Activated T-cell treated with anti-CD3 and anti-CD28 coated beads for 1 hour (primary cell): ENCODE measurements around the gene WDFY3.

ENCODE experiments used
- DNase-seq: peaks from one replicate; pipeline ENCODE4 v3.0.0-alpha.2; 2020; ENCODE audit warnings: low read depth

Gene WDFY3

DNA sequence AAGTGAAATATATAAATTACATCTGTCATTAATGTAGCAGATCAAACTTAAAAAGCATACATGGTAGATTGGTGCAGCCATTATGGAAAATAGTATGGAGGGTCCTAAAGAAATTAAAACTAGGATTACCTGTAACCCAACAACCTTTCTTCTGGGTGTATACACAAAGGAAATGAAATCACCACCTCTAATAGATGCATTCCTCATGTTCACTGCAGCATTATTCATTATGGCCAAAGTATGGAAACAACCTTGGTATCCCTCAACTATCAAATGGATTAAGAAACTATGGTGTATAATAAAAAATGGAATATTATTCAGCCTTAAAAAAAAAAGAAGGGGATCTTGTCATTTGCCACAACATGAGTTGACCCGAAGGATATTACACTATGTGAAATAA is 13.7 kb downstream of the WDFY3 start:
- DNase-seq = no peak

DNA sequence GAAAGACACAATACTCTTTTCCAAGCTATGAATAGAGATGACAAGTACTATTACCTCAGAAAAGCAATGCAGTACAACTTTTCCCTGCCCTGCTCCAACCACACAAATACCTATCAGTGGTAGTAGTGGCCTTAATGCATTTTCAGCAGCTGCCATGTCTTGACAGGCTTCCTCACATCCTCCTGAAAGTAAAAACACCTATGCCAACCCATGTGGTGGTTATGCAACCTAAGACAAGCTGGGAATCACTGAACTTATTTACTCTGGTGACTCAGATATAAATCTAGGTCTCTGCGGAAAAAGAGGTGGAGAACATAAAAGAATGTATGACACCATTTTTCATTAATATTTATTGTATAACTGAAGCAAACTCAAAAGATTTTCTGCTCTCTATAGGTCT is 14.5 kb downstream of the WDFY3 start:
- DNase-seq = no peak

DNA sequence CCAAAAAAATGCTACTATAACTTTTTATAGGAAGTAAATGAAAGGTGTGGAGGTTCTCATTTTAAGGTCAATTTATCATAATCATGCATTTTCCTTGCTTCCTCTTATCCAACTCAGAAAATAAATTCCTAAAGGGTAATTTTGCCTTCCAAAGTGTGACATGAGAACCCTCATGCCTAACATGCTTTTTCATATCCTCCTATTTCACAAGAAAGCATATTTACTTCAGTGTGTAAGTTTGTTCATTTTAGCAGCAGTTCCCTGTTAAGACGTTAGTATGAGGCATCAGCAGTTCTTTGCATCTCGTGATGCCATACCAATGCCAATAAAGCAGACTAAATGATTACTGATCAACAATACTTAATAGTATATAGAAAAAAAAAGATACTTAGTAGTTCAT is 18.4 kb downstream of the WDFY3 start:
- DNase-seq = no peak

DNA sequence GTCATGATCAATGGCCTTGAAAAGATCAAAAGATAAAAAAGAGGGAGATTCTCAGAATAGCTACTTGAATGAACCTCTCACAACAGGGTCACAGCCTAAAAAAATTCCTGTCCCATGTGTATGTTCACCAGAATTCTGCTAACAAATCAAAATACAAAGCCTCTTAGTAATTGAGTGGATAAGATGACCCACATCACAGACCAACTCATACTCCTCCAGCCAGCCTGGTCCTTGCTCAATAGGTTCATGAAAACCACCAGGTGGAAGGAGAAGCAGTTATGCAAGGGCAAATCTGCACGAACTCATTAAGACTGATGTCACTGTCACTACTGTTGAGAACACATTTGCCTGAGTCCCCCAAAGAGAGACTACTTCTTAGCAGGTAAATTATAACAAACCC is 21.5 kb downstream of the WDFY3 start:
- DNase-seq = no peak

DNA sequence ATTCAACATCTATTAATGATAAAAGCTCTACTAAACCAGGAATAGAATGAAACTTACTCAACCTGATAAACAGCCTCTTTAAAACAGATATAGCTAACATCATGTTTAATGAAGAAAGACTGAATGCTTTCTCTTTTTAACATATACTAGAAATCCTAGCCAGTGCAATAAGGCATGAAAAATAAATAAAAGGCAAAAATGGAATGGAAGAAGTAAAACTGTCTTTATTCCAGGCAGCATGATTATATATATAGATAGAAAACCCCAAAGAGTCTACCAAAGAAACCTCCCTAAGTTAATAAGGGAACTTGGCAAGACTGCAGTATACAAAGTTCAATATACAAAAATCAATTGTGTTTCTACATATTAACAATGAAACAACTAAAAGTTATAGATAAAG is 25.5 kb downstream of the WDFY3 start:
- no peak for DNase-seq

GRCh38 chr4:84939113-84939512 is 27.4 kb downstream of the WDFY3 start:
- no peak for DNase-seq

DNA sequence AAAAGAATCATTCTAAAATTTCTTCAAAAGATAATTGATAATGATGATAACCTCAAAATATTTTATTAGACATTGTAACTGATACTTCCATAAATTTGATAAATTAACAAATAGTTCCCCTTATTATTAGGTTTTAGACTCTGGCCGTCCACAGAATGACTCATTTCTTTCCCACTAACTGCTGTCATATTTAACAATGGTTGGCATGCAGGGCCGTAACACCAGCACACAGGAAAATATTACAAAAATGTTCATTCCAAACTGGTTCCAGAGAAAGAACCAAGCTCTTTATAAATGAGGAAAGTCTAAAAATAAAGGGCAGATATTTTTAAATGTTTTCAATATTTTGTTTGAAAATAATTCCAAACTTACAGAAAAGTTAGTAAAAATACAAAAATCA is 28.2 kb downstream of the WDFY3 start:
- DNase-seq = no peak

GRCh38 chr4:84937381-84937977 is 29.0 kb downstream of the WDFY3 start:
- DNase-seq = no peak

- DNase-seq = no peak
Observed at GRCh38 chr4:84936123-84936522, 30.4 kb downstream of the WDFY3 start.

- DNase-seq = no peak
Observed at GRCh38 chr4:84932462-84932861, 34.0 kb downstream of the WDFY3 start.

DNA sequence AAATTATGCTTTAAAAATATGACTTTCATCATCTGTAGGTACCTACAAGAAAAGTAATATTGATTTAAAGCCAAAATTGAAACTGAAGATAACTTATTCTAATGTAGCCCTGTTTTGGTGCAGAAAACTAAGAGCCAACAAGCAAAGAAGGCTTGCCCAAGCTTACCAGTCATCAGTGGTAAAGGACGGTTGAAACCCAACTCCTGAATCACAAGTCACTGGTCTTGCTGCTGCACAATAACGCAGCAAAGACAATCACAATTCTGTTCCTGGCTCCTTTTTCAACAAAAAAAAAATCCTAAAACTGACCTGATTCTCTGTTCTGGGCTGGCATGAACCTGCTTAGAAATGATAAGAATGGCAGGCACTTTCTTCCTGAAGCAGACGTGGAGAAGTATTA is 34.5 kb downstream of the WDFY3 start:
- no peak for DNase-seq

DNA sequence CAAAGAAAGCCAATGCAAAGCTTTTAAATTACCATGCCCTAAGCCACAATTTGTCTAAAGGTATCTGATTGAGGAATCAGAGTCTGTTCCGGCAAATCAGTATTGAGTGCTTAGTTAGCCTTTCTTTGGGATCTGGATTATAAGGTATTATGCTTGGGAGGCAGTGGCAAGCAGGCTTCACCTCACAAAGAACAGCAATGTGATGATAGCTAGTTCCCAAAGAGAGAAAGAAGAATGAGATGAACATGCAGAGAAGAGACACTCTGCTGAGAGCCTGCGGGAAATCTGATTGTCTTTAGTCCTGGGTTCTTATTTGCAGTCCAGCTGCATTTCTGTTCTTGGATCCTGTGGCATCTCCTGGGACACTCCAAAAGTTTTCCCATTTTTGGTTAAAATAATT is 35.2 kb downstream of the WDFY3 start:
- no peak for DNase-seq

DNA sequence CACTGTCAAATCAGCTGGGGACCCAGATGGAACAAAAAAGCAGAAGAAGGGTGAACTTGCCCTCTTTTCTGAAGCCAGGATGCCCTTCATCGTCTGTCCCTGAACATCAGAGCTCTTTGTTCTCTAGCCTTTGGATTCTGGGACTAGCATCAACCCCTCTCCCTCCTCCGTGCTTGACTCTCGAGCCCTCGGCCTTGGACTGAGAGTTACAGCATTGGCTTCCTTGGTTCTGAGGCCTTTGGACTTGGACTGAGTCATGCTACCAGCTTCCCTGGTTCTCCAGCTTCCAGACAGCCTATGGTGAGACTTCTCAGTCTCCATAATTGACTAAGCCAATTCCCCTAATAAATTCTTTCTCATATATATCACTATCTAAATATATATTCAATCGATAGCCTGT is 38.4 kb downstream of the WDFY3 start:
- no peak for DNase-seq

DNA sequence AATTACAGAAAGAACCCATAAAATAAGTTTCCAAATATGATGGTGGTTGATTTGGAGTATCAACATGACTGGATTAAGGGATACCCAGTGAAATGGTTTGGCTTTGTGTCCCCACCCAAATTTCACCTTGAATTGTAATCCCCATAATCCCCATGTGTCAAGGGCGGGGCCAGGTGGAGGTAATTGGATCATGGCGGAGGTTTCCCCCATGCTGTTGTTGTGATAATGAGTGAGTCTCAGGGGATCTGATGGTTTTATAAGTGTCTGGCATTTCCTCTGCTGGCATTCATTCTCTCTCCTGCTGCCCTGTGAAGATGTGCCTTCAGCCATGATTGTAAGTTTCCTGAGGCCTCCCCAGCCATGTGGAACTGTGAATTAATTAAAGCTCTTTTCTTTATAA is 39.1 kb downstream of the WDFY3 start:
- no peak for DNase-seq

DNA sequence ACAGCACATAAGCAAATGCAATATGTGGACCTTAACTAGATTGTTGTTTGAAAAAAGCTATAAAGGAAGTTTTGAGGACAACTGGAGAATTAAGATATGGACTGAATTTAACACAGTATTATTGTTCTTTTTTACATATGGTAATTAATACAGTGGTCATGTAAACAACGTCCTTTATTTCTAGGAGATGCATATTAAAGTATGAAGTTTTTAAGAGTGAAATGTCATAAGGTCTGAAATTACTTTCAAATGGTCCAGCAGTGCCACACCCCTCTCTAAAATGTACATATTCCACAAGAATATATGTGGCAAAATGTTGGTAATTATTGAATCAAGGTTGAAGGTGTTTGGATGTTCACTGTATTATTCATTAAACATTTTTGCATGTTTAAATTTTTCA is 40.9 kb downstream of the WDFY3 start:
- DNase-seq = no peak

- no peak for DNase-seq
Observed at GRCh38 chr4:84924434-84924833, 42.1 kb downstream of the WDFY3 start.

DNA sequence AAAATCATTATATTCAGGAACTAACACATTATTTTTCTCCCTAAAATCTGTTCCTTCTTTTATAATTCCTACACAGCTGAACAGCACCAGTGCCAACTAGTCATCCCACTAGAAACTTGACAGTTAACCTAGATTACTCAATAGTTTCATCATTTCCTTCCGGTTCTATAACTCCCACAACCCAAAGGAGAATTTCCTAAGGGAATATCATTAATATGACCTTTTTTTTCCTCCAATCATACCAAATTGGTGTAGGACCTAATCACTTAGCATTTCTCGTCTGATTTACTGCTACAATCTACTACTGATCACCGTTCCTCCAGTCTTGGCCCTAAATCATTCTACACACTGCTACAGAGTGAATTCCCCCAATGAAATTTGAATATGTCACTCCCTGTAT is 45.9 kb downstream of the WDFY3 start:
- DNase-seq = no peak

DNA sequence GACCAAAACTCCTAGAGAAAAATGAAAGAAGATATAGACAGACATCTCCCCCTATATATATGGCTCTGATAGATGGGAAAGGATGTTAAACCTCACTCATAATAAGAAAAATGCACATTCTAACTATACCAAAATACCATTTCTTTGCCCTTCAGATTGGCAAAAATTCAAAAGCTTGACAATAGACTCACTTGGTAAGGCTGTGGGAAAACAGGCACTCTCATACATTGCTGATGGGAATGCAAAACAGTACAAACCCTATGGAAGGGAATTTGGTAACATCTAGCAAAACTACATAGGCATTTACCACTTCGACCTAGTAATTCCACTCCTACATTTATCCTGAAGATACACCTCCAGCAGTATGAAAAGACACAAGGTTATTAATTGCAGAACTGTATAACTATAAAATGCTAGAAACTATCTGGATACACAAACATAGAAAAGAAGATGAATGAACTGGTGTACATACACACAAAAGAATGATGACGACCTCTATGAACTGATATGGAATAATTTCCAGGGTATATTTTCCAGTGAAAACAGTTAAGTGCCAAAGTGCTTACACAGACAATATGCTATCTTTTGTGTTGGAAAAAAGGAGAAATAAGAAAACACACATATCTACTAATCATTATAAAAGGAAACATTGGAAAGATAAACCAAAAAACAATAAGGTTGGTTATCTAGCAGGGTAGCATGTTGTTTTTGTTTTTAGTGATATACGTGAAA is 48.5 kb downstream of the WDFY3 start:
- no peak for DNase-seq

GRCh38 chr4:84917086-84917821 is 49.2 kb downstream of the WDFY3 start:
- no peak for DNase-seq

DNA sequence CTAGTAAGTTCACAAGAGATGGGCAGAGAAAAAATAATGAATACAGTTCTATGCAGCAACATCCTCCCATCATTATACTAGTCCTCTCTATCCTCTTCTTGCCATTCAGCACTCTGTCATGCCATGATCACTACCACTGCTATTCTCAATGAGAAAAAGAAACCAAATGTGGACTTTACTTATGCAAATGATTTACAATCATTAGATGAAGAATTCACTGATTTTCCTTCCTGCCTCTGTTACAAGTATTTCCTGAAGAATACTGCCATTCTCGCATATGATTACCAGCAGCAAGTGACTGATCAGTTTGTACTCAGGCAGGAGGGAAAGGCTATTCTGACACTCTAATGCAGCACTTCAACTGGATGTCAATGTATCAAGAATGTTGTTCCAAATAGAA is 50.3 kb downstream of the WDFY3 start:
- no peak for DNase-seq

DNA sequence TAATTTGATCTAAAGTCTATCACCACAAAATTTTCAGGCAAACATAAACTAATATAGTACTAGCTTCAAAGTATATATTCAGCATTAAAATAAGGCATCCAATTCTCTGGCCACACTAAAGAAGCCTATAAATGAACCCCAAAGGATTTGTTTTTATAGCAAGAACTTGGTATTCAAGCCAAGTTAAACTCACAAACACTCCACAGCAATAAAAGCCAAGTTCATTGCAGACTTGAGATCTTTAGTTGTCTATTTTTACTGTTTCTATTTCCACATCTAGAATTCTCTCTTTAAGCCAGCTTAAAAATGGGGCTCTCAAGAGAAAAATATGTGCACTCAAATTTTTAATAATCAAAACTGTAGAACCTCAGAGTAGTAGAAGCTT is 51.1 kb downstream of the WDFY3 start:
- DNase-seq = no peak

DNA sequence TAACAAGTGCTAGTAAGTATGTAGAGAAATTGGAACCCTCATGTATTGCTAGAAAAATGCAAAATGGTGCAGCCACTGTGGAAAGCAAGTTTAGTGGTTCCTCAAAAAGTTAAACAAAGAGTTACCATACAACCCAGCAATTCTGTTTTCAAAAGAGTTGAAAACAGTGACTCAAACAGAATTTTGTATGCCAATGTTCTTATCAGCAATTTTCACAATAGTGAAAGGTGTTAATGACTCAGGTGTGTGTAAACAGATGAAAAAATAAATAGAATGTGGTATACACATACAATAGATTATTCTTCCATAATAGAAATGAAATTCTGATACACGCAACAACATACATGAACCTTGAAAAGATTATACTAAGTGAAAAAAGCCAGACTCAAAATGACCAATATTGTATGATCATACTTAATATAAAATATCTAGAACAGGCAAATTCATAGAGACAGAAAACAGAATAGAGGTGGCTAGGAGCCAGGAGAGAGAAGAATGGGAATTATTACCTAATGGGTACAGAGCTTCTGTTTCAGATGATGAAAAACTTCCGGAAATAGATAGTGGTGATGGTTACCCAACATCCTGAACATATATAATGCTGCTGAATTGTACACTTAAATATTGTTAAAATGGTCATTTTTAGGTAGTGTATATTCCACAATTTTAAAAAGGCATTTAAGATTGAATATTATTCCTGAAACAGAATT is 51.6 kb downstream of the WDFY3 start:
- no peak for DNase-seq

- DNase-seq = no peak
Observed at GRCh38 chr4:84913176-84913575, 53.3 kb downstream of the WDFY3 start.
